Head of caudate nucleus (tissue), 42 donors: ENCODE measurements around the gene PFKP.
"Not testable (repeated sequence)": the region's sequence is repeated elsewhere in the genome, so short reads cannot be mapped to it uniquely, and the experiment has no call there.

Source experiments
- DNase-seq, 42 donors: peaks; one replicate each; pipeline versions ENCODE4 v3.0.0 to v3.0.0-alpha.2; 2020 to 2021; ENCODE audit warnings: mixed read lengths in 7 of 42
- intact Hi-C: fragments of 100-400 bp; cut with DNase I; formaldehyde crosslinking; loops from one replicate; pipeline ENCODE4 v1.15.0; 2022

The PFKP gene

GRCh38 chr10:3165196-3165595 lies 97.8 kb downstream of the PFKP start:
- no peak for DNase-seq
- intact Hi-C loops: no loop called here

DNA sequence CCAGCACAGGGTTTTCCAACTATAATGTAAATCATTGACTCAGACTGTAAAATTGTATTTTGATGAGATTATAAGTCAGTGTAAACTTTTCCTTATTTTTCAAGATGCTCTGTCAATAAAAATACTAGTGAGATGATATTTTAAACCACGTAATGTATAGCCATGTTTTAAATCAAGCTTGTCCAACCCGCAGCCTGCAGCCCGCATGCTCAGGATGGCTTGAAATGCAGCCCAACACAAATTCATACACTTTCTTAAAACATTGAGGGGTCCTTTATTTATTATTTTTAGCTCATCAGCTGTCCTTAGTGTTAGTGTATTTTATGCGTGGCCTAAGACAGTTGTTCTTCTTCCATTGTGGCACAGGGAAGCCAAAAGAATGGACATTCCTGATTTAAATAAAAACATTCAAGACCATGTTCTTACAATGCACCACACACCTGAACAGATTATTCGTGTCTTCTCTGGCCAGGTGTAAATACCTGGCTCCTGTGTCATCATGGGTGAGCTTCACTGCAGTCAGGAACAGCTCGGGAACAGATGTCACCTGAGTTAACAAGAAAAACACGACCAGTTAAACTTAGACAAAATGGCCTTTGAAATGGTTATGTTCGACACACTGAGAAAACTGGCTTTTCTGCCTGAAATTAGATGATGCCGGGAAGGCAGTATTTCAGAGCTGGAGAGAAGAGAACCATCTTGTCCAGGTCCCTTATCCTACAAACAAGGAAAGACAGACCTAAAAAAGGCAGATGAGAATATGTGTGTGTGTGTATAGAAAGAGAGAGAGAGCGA lies 99.3 kb downstream of the PFKP start:
- no peak for DNase-seq
- intact Hi-C loops: no loop called here

- intact Hi-C loops: no loop called here
Measured at GRCh38 chr10:3167611-3168330, 100.4 kb downstream of the PFKP start.

DNA sequence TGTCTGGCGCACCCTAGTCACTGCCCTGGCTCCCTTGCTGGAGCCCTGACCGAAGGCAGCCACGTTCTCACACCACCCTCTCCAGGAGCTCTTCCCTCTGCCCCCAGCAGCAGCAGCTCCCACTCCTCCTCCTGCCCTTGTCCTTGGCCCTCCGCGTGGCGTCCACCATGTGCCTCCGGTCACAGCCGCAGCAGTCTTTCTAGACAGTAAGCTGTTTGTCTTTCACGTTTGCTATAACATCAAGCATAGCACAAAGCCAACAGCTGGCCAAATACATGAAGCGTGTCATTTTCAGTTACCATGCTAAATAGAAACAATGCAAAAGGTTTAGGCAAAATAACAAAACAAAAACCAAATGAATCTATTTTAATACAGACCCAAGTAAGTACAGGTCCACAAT lies 101.9 kb downstream of the PFKP start:
- peak in 16 of 42 donors; percentile 20 to 61 (median 36) for DNase-seq
- intact Hi-C loops: no loop called here

More at GRCh38 chr10:3167611-3168330, 100.4 kb downstream of the PFKP start:
- DNase-seq: no peak

DNA sequence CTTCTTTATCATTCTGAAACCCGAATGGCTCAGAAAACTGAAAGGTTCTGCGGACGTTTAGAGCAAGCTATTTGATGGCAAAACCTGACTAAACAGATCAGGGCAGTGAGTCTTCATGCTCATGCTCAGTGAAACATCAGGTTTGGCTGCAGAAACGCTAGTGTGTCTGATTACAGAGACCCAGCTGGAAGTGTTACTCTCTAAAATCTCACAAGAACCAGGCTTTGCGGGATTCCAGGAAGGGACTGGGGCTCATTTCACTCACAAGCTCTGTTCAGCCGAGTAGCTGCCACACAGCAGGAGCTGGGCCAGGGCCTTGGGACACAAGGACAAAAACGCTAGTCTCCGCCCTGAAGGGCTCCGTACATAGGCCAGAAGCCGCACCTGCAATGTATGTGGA lies 102.3 kb downstream of the PFKP start:
- intact Hi-C loops: no loop called here
- DNase-seq: peak in 1 of 42 donors; percentile 9

- intact Hi-C loops, DNase-seq: not testable (repeated sequence)
Measured at GRCh38 chr10:3171488-3171887, 104.1 kb downstream of the PFKP start.

DNA sequence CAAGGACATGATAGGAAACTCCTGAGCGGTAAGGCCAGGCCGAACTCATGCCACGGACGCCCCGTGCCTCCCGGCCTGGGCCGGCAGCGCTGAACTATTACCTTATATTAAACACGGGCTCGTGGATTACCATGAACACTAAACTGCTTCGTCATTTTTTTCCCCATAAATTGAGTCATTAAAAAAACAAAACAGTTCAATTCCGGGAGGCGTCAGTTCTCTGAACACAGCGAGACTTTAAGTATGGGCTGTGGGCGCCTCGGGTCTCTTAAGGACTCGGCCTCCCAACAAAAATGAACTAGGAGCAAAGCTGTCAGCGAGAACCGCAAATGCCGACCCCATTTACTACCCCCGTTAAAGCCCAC lies 104.7 kb downstream of the PFKP start:
- intact Hi-C loops: no loop called here
- DNase-seq: peak in 2 of 42 donors; percentile 15 to 35

GRCh38 chr10:3172446-3173170 lies 105.3 kb downstream of the PFKP start, which contains the start of gene PITRM1:
Gene PITRM1 (minus strand): TSS chr10:3172782. CDS start chr10:3172772, 10 bp downstream.
- DNase-seq: peak; percentile 96 to 99 (median 98)

GRCh38 chr10:3173171-3173878 lies 106.0 kb downstream of the PFKP start:
- intact Hi-C loops: no loop called here
- DNase-seq: peak in 3 of 42 donors; percentile 36 to 55 (median 52)

More at GRCh38 chr10:3172446-3173170, 105.3 kb downstream of the PFKP start, which contains the start of gene PITRM1:
- intact Hi-C loops: no loop called here

GRCh38 chr10:3178042-3178441 lies 110.7 kb downstream of the PFKP start:
- intact Hi-C loops: no loop called here
- DNase-seq: no peak

- intact Hi-C loops: no loop called here
- DNase-seq: no peak
Measured at GRCh38 chr10:3179174-3179573, 111.8 kb downstream of the PFKP start.

- intact Hi-C loops: no loop called here
- no peak for DNase-seq
Measured at GRCh38 chr10:3180355-3181025, 113.1 kb downstream of the PFKP start.

- DNase-seq: no peak
Measured at GRCh38 chr10:3185386-3185785, 118.0 kb downstream of the PFKP start.

GRCh38 chr10:3186368-3186767 lies 119.0 kb downstream of the PFKP start:
- intact Hi-C loops: no loop called here
- peak in 1 of 42 donors; percentile 21 for DNase-seq

More at GRCh38 chr10:3185386-3185785, 118.0 kb downstream of the PFKP start:
- intact Hi-C loops: no loop called here
